GM12872 (cell line): ENCODE data around the gene LVRN.

Source experiments
- TF ChIP-seq, protein P1 (sequence below): IDR thresholded peaks from 3 replicates; pipeline ENCODE4 v1.5.1; 2011; ENCODE audit warnings: low read depth, mild to moderate bottlenecking, low read length, moderate library complexity; ENCODE audit not compliant: insufficient read depth

Gene LVRN, protein sequence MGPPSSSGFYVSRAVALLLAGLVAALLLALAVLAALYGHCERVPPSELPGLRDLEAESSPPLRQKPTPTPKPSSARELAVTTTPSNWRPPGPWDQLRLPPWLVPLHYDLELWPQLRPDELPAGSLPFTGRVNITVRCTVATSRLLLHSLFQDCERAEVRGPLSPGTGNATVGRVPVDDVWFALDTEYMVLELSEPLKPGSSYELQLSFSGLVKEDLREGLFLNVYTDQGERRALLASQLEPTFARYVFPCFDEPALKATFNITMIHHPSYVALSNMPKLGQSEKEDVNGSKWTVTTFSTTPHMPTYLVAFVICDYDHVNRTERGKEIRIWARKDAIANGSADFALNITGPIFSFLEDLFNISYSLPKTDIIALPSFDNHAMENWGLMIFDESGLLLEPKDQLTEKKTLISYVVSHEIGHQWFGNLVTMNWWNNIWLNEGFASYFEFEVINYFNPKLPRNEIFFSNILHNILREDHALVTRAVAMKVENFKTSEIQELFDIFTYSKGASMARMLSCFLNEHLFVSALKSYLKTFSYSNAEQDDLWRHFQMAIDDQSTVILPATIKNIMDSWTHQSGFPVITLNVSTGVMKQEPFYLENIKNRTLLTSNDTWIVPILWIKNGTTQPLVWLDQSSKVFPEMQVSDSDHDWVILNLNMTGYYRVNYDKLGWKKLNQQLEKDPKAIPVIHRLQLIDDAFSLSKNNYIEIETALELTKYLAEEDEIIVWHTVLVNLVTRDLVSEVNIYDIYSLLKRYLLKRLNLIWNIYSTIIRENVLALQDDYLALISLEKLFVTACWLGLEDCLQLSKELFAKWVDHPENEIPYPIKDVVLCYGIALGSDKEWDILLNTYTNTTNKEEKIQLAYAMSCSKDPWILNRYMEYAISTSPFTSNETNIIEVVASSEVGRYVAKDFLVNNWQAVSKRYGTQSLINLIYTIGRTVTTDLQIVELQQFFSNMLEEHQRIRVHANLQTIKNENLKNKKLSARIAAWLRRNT

DNA sequence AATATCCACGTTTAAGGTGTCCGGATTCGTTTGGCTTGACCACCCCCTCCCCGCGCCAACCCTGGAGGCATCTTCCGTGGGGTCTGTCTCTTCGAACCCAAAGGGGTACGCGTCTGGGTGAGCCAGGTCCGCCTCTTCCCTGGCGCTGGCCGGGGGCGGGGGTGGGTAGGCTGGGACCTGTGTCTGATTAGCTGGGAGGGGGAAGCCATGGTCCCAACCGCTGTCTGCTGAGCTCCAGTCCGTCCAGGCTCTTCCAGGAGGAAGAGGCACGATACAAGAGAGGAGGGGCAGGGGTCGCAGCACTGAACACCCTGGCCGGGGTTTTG, at the start of gene LVRN:
Gene LVRN (plus strand): TSS at position 237 of the 326 bp plus-strand sequence. CDS start 143 bp downstream, outside the sequence.
- TF ChIP-seq, protein P1, sequence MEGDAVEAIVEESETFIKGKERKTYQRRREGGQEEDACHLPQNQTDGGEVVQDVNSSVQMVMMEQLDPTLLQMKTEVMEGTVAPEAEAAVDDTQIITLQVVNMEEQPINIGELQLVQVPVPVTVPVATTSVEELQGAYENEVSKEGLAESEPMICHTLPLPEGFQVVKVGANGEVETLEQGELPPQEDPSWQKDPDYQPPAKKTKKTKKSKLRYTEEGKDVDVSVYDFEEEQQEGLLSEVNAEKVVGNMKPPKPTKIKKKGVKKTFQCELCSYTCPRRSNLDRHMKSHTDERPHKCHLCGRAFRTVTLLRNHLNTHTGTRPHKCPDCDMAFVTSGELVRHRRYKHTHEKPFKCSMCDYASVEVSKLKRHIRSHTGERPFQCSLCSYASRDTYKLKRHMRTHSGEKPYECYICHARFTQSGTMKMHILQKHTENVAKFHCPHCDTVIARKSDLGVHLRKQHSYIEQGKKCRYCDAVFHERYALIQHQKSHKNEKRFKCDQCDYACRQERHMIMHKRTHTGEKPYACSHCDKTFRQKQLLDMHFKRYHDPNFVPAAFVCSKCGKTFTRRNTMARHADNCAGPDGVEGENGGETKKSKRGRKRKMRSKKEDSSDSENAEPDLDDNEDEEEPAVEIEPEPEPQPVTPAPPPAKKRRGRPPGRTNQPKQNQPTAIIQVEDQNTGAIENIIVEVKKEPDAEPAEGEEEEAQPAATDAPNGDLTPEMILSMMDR: no peak

DNA sequence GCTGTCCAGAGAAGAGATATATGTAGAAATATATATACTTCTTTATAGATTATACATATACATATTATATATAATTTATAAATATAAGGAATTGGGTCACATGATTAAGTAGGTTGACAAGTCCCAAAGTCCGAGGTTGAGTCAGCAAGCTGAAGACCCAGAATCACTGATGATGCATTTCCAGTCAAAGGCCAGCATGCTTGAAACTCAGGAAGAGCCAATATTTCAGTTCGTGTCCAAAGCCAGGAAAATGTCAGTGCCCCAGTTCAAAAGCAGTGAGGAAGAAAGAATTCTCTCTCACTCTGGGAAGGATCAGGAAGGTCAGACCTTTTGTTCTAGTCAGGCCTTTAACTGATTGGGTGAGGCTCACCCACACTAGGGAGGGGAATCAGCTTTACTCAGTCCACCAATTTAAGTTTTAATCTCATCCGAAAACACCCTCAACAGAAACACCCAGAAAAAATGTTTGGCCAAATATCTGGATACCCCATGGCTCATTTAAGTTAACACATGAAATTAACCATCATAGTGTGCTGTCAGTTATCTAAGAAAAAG, 42.0 kb upstream of the LVRN start:
- TF ChIP-seq, protein P1: no peak

DNA sequence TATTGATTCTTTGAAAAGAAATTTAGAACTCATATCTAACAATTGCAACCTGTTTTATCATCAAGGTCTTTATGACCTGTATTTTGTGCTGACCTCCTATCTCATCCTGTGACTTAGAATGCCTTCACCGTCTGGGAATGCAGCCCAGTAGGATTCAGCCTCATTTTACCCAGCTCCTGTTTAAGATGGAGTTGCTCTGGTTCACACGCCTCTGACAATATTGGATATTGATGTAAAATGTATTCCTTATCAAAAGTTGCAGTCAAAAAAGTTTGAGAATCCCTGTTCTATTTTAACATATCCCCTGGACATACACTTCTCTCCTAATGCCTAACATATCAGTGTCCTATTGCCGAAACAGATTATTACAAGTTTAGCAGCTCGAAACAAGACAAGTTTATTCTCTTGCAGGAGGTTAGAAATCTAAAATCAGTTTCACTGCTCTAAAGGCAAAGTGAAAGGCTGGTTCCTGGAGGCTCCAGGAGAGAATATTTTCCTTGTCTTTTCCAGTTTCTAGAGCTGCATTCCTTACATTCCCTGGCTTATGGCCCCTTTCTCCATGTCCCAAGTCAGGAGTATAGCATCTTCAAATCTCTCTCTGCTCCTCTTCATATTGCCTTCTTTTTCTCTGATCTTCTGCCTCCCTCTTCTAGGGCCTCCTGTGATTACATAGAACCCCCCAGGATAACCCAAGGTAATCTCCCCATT, 31.5 kb upstream of the LVRN start:
- TF ChIP-seq, protein P1: no peak

DNA sequence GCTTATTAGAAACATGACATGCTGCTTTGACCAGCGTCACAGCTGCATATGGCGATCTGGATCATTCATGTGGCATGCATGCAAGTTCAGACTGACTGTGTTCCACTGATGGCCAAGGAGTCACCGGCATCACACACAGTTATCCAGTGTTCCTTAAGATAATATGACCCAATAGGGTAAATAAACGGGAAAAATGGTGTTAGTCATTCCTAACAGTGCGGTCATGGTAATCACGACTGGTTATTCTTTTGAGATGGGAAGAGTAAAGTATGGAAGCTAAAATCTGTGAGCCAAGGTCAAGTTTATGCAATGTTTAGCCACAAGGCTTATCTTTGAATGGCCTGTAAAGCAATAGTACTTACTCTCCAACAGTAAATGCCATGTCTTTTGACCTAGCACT, 29.3 kb upstream of the LVRN start:
- TF ChIP-seq, protein P1: no peak

DNA sequence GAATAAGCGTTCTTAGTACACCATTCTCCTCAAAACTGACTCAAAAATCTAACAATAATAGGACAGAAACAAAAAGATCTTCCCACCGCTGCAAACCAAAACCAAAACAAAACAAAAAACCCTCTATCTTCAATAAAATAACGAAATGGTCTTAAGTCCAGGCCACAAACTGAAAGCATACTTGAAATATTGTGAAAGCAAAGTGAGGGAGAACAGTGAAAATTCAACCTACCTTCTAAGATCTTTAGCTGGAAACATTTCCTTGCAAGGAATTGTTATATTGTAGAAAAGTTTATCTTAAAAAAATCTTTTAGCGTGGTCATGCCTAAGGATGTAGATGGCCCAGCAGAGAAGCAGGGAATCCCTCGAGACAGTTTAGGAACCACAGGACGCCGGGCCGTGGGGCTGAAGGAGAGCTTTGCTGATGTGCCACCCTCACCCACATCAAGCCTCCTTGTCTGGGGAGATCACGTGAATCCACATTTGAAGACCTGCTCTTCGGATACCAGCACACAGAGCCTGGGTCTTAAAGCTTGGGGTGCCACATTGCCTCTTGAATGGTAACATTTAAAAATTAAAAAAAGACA, 27.8 kb upstream of the LVRN start:
- TF ChIP-seq, protein P1: no peak

DNA sequence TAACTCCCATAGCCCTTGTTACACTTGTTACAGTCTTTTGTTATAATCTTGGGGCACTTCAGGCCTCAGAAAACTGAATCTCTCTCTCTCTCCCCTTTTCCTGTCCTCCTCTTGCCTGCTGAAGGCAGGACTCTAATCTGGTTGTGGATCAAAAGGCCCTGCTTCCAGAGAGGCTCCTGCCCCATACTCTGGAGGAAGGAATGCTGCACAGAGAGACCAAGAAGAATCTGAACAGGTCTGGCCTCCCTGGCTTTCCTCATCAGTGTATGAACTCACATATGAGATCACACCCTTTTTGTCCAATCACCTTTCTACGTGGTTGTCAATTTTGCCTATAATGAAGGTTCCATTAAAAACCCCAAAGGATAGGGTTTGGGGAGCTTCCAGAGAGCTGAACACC, 26.2 kb upstream of the LVRN start:
- TF ChIP-seq, protein P1: no peak

DNA sequence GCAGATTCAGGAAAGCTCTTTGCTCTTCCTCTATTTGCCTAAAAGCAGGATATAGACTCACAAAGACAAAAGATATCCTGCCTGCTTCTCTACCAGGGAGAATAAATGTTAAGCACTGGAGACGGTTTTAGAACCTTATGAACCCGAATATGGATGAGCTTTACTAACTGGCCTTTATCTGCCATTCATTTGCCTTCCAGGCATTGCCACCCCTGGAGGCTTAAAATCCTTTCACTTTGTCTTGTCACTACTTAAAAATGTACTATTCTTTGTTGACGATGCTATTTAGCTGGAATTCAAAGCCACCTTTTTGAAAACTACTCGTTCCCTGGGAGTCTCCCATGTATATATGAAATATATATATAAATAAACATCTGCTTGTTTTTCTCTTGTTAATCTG, 23.2 kb upstream of the LVRN start:
- TF ChIP-seq, protein P1: no peak
